Activated CD4-positive, alpha-beta T cell treated with anti-CD3 and anti-CD28 coated beads for 24 hours (primary cell): ENCODE data around the gene DMRT1.

Experiments
- DNase-seq, 2 donors: peaks; one replicate each; pipeline ENCODE4 v3.0.0-alpha.2; 2020; ENCODE audit warnings: low read depth in 2 of 2

DMRT1 gene

DNA sequence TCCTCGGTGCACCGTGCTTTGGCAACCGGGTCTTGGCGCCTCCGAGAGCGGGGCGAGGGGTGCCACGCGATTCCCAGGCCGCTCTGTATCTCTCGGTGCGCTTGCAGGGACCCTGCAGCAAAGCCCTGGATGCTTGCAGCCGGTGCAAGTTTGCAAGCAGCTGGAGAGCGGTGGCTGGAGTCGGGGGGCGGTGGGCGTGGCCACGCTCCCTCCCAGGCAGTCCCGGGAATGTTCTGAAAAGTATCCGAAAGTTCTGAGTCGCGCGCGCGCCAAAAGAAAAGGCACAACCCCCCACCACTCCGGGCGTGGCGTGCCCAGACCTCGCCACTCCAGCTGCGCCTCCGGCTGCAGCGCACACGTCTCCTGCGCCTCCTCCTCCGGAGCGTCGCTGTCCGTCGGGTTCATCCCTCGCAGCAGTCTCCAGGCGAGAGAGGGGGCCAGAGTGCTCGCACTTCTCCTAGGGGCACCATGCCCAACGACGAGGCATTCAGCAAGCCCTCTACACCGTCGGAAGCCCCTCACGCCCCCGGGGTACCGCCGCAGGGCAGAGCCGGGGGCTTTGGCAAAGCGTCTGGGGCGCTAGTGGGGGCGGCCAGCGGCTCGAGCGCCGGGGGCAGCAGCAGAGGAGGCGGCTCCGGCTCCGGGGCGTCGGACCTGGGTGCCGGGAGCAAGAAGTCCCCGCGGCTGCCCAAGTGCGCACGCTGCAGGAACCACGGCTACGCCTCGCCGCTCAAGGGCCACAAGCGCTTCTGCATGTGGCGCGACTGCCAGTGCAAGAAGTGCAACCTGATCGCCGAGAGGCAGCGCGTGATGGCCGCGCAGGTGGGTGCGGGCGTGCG lies at the start of gene DMRT1:
DMRT1 (plus strand) TSS at position 327 of the 839 bp plus-strand sequence; CDS start at position 469, 142 bp downstream.
- DNase-seq = no peak

DNA sequence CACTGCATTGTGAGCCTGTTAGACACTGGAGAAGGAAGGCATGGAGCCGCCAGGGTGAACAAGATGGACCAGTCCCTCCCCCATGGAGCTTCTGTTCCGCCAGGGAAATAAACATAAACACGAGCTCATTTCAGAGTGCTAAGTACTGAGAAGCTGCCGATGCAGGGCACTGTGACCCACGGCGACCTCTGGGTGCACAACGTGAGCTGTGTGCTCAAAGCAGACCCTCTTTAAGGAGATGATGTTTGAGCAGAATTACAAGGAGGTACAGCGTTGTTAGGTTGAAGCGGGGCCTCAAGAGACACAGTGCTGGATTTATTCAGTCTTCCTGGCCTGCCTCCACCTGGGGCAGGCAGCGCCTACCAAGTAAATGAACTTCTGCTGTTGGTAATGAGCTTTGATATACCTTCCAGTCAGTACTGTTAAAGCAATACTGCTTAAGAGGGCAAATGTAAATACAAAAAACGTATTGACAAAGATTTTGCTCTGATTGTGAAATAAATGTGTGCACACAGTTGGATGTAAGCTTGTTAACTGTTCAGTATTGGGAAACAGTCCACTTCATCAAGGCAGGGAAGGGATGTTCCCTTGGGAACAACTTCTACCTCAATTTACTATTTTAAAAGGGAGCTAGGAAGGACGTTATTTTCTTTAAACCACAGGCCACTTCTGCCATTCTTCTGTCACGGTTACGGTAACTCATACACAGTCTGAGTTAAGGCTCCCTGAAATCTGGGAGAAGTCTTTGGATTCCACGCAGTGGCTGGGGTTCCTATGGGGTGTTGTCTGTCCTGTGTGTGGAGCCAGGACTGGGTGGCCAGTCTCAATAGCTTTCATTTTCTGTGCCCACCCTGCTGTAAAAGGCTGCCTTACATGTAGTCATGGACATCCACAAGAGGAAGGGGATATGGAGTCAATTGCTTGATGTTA lies 48.9 kb upstream of the DMRT1 start:
- DNase-seq = no peak

DNA sequence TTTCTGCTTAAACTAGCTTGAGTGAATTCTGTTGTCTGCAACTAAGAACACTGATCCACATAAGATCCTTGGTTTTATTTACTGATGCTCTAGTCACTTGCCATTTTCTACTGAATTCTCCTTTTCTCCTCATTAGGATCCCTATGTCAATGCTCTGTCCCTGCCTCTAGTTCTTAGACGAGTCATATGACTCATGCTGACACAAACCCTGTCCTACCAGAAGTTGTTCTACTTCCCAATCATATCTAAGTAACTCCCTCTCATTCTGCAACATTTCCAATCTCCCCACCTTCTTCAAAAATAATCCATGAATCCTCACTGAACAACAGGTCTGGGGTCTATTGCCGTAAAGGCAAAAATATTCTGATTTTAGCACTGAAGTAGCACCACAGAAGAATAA lies 47.1 kb upstream of the DMRT1 start:
- DNase-seq = no peak

DNA sequence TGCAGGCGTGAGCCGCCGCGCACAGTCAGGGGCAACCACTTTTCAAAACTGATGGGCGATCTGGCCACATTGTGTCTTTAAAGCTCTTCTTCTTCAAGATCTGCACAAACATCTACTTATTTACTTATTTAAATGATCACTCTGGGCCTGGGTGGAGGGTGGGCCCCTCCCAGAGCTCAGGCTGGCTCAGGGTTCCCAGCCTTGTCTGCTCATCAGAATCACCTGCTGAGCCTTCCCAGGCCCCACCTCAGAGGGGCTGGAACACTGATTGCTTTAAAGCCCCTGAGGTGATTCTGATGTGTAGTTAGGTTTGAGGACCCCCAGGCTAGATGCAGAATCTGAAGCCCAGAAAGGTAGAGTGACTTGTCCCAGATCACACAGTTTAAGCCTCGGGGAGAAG lies 45.6 kb upstream of the DMRT1 start:
- no peak for DNase-seq

DNA sequence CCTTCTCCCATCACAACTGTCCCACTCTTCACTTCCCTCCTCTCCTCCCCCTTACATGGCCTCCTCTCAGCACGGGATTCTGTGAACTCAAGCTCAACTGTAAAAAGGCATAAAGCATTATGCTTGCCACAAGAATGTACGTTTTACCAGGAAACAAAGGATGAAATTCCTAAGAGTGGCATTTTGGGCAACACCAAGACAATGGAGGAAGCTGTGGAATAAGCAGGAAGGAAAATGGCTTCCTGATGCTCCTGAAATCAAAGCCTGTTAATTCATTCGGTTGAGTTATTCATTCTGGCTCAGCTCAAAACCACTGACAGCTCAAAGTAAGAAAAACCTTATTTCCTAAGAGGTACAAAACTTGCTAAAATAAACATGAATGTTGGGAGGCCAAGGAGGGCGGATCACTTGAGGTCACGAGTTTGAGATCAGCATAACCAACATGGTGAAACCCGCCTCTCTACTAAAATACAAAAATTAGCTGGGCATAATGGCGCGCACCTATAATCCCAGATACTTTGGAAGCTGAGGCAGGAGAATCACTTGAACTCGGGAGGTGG lies 40.8 kb upstream of the DMRT1 start:
- no peak for DNase-seq

DNA sequence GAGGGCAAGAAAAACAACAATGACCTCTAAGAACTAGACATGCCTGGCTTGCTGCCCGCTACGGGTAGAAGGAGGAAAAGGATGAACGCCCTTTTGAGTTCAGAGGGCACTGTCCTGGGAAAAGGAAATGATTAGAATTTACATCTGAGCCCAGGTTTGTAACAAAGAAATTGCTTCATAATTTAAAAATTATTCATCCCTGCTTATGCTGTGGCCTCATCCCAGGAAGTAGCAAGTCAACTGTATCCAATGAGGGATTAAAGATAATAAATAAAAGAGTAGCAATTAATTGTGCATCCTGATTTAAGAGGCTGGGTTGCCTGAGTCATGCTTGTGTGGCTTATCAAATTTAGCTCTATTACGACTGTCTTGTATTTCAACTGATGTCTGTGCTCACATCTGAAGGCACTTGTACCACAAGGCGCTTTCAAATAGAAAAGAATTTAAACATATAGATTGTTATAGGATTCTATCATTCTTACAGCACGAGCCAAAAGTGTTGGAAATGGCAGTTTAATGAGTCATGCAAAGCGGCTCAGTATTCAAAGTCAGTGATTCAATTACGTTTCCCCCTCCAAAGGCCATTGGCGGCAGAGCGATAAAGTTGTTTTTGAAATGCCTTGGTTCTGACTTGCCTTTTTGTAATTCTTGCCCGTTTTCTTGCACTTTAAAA lies 40.0 kb upstream of the DMRT1 start:
- DNase-seq = no peak

DNA sequence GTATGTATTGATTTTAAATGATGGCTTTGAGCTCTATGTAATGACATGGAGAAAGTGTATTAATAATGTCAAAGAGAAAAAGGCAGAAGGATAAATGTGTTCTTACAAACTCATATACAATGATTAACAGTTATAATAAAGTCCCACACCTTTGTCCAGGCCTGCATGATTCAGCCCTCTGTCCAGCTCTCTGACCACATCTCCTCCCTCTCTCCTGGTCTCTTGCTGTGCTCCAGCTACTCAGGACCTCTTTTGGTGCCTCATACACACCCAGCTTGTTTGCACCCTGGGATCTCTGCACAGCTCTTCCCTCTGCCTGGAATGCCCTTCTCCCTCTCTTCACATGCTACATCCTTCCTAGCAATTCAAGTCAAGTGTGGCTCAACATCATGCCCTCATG lies 37.5 kb upstream of the DMRT1 start:
- DNase-seq = no peak

DNA sequence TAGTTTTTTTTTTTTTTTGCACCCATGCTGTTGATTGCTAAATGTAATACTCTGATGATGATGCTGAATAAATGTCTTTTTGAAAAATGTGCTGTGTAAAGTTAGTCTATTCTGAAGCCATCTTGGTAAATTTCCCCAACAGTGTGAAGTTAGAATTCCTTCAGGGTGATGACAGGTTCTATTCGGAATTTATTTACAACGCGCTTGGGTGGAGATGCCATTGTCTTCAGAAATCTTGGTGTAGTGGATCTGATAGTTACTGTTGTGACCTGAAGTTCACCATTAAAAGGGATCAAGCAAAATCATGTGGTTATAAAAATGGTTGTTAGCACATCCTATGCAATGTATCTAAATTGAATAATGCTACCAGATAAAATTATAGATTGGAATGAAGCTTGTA lies 36.3 kb upstream of the DMRT1 start:
- DNase-seq = no peak

DNA sequence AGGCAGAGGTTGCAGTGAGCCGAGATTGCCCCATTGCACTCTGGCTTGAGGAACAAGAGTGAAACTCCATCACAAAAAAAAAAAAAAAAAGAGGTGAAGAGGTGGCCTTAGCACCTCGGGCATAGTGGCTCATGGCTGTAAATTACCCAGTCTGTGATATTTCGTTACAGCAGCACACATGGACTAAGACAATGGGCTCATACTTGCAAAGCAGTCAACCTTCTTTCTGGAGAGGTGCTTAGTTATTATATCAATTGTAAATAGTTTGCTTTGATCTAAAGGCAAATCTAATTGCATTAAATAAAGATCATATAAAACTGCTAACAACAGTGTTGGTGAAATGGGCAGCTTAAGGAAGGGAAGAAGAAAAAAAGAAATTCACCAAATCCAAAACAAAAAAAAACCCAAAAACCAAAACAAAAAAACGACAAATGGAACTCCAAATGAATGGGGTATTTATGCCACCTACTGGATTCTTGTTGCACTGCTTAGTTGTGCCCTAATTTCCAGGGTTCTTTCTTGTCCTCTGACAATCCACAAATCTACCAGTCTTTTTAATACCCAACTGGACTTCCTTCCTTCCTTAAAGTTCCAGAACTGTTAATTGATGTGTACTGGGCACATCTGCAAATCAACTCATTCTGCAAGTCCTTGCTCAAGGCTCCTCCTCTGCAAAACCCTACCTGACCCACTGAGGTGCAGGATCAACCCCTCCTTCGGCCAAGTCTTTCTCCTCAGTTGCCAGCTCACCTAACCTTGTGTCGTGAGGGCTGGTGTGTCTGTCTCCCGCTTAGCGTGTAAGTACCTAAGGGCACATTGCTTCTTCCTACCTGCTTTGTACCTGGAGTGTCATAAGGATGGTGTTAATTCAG lies 35.0 kb upstream of the DMRT1 start:
- DNase-seq = no peak

DNA sequence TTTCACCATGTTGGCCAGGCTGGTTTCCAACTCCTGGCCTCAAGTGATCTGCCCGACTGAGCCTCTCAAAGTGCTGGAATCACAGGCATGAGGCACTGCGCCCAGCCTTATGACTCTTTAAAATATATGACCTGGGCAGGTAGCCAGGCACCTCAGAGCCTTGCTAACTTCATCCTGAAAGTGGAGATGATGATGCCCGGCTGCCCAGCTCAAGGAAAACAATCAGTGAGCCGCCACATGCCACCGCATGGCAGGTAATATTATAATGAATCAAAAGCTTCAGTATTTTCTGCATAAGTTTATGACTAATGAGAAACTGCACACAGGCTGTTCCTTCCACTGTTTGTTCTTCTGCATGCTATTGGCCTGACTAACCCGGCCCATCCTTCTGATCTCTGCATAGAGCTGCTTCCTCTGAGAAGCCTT lies 30.4 kb upstream of the DMRT1 start:
- DNase-seq = no peak

DNA sequence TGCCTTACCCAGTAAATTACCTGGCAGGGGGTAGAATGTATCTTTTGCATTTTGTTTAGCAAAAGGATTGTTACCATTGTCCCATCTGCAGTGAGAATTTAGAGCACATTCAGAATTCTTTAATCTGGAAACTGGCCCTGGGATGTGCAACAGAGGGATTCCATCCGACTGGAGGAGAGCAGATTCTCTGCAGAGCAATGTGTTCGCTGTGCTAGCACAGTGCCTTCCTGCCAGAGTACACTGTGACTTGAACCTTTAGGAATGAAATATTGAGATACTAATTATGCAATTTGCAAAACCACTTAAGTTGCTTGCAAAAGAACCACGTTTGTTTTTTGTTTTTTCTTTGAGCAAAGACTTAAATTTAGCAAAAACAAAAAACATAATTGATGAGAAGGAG lies 22.5 kb upstream of the DMRT1 start:
- no peak for DNase-seq

DNA sequence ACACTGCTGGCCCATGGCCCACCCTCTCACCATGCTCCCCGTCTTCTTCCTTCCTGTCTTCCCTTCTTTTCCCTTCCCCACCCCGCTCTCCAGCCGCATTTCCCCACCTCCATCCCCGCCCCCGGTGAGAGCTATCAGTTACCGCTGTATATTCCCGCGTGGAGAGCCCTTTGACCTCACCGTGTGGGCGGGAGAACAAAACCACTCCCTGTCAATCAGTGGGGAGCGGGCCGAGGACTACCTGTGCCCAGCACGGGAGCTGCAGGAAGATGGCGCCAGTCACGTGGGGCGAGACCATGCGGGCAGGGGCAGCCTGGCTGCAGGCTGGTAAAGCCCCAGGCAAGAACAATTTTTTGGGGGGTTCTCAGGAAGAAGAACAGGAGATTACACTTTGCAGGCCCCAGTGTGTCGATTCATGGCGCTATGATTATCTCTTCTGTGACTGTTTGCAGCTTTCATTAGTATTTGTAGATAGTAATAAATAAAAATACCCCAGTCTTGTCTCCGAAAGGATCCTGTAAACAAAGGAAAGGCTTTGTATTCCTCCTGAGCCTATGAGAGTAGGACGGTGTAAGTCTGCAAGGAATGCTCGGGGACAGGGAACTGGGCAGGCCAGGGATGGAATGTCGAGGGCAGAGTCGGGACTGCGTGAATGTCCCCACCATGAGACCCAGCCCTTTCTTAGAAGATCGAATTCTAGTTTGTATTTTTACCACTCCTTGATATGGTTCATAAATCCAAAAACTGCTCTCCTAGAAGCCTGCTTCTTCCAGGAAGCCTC lies 14.8 kb upstream of the DMRT1 start:
- DNase-seq = no peak

DNA sequence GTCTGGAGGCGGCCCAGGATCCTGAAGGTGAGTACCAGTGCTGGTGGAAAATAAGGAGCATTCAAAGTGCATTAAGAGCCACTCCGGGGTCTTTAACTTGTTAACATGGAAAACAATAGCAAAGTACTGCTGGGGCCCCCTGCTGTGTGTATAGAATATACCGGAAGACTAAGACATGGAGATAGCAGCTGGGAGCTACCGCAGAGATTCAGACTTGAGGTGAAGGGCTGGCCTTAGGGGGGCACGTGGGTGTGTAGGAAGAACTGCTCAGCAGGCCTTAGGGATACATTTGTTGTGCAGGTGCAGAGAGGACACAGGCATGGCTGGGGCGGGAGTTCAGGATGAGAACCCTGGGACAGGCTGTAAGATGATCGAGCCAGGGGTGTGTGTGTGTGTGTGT lies 1.2 kb upstream of the DMRT1 start:
- no peak for DNase-seq

DNA sequence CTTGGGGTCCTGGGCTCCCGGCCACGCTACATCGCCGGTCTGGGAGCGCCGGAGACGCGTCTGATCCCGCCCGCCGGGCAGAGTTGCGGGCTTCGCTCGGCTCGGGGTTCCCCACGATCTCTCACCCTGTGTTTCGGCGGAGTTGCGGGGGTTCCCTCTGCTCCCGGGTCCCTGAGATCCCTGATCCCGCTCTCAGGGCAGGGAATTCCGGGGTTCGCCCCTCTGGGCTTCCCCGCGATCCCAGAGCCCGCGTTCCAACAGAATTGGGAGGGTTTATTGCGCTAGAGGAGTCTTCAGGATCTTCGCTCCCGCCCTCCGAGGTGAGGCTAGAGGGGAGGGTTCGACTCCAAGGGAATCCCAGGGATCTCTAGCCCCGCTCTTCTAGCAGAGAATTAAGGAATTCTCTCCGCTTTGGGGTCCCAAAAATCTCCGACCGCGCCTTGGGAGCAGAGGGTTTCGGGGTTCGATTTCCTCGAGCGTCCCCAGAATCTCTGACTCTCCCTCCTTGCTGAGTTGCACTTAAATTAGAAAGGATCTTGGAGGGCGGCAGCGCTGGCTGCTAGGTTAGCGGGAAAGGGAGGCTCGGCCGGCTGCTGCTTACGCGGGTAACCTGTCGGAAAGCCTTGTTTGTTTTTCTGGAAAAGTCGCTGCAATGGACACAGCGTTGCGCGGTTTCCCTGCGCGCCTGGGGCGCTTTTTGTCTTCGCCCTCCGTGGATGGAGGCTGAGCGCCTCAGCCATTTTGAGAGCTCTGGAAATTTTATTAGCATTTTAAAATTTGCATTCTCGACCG lies 1.3 kb downstream of the DMRT1 start:
- no peak for DNase-seq

DNA sequence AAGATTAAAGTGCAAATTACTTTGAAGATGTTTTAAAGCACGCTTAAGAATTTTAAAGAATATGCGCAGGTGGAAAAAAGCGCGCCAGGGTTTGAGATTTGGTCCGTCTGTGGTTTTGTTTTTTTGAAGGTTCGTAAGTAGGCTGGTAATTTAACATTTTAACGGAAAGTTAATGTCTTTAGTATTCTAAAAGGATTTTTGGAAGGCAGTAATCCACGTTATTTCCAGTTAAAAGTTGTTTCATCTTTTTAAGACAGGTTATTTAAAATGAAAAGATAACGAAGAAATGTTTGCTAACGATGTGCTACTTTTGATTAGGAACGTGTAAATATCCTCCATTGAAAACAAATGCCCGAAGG lies 1.9 kb downstream of the DMRT1 start:
- DNase-seq = no peak

DNA sequence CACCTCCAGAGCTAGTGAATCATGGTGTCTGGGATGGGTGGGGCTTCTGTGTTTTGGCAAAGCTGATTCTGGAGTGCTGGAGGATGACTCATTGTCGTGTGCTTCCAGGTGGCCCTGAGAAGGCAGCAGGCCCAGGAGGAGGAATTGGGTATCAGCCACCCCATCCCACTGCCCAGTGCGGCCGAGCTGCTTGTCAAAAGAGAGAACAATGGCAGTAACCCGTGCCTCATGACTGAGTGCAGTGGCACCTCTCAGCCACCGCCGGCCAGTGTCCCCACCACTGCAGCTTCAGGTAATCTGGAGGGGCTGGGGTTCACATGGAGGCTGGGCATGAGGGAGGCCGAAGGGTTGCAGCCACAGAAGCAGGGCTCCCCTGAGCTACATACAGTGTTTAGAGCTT lies 5.4 kb downstream of the DMRT1 start:
- DNase-seq = no peak

DNA sequence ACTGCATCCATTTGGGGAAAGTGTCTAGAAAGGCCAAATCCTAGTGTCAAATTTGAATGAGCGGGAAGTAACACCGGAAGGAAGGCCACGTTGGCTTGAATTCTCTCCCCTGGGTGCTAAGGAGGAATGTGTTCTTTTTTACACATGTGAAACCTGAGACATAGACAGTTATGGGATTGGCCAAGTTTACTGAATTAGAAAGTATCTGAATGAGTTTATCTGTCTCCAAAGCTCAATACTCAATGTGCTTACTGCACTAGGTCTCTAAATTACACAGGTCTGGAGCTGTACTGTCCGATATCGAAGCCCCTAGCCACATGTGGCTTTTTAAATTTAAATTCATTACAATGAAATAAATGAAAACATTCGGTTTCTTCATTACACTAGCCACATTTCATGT lies 6.0 kb downstream of the DMRT1 start:
- DNase-seq = no peak

DNA sequence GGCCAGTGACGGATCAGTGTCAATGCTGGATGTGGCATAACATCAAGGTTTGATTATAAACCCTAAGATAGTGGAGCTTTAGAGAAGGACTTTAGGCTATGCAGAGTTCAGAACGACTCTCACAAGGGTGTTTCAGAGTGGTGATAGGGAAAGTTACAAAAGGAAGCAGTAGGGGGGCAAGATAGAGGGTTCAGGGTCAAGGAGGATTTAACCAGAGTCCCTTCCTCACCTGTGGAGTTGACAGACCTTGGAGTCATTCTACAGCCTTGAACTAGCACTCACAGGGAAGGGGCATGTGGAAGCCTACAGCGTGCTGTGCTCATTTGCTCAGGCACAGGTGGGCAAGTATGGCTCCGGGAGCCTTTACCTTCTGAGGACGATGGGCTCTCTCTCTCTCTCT lies 7.9 kb downstream of the DMRT1 start:
- no peak for DNase-seq

DNA sequence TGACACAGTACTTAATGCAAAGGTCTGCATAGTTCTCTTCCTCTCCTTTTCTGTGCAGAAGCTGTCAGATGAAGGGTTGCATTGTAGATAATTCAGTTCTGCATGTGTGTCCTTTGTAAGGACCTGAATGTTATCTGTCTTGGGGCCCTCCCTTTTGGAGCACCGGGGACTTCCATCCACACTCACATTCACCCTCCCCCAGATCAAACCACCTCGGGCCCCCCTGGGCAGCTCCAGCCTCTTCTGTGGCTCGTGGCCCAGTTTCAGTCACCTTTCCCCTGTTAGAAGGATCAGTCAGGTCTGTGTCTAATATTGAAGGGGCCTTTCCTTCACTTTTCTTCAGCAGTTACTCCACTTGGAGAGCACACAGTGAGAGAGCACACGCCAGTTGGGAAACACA lies 11.0 kb downstream of the DMRT1 start:
- no peak for DNase-seq
